H1 (cell line): Measurements from ENCODE around the gene FARS2. TPM values are rescaled to one million over a fixed set of nuclear protein-coding genes. Genes with fewer than 3 reads are reported as not detected.

Experiments used
- BRCA1 ChIP-seq: IDR thresholded peaks from 2 replicates; pipeline ENCODE4 v1.6.1; 2012; ENCODE audit warnings: low read depth, low read length, improper control_type of control experiment
- GABPA ChIP-seq: IDR thresholded peaks from 2 replicates; pipeline ENCODE4 v1.6.1; 2011; ENCODE audit warnings: mild to moderate bottlenecking, low read length, moderate library complexity, borderline replicate concordance; ENCODE audit not compliant: insufficient read depth
- PHF8 ChIP-seq: fragments of 200-600 bp; sonication (generic); conservative IDR thresholded peaks from 2 replicates; pipeline ENCODE4 v1.7.1; 2012; ENCODE audit warnings: low read depth, mild to moderate bottlenecking, inconsistent platforms, low read length, moderate library complexity
- SP1 ChIP-seq: IDR thresholded peaks from 2 replicates; pipeline ENCODE4 v1.6.1; 2011; ENCODE audit warnings: low read depth, low read length
- SUZ12 ChIP-seq: fragments of 200-600 bp; sonication (generic); IDR thresholded peaks from 2 replicates; pipeline ENCODE4 v1.6.1; 2012; ENCODE audit warnings: mild to moderate bottlenecking, inconsistent platforms, low read length, moderate library complexity, mixed read lengths
- polyA plus RNA-seq, 7 experiments: library from polyadenylated mRNA; depleted of rRNA in 3 of 7; stranded (reverse) in 5 of 7; unstranded in 2 of 7; fragments of >200 nt in 5 of 7; fragments of 200-250 nt in 2 of 7; gene quantifications; 1 replicate in 5 of 7; 2 replicates in 1 of 7; 4 replicates in 1 of 7; pipeline versions ENCODE4 v1.2.1 to v1.2.3, GENCODE V29; 2011 to 2013; ENCODE audit warnings: missing spikeins in 2 of 7, mixed read lengths in 2 of 7
- total RNA-seq: library from RNA; stranded (reverse); fragmentation: NEBNext Ultra II Directional; extraction: Animal tissue kit (Norgen Biotek cat#: 25700); gene quantifications from 2 replicates; pipeline ENCODE4 v1.2.1, GENCODE V29; 2021
- TF ChIP-seq, protein P1 (sequence below): fragments of 300-600 bp; sonication (generic); IDR thresholded peaks from 2 replicates; pipeline ENCODE4 v1.7.1; 2012; ENCODE audit warnings: low read length, moderate library complexity, mild to moderate bottlenecking, inconsistent platforms; ENCODE audit not compliant: insufficient replicate concordance
- TF ChIP-seq, protein P2 (sequence below): IDR thresholded peaks from 2 replicates; pipeline ENCODE4 v1.6.1; 2012; ENCODE audit warnings: low read length, inconsistent platforms
- TF ChIP-seq, protein P3 (sequence below): IDR thresholded peaks from 2 replicates; pipeline ENCODE4 v1.6.1; 2012; ENCODE audit warnings: inconsistent platforms

FARS2 gene
- total and polyA plus RNA-seq, 2 of the 8 experiments (the other 6 are each of a cell fraction or from before 2014, with no cell fraction given), result 11.7 to 14.4 TPM

DNA sequence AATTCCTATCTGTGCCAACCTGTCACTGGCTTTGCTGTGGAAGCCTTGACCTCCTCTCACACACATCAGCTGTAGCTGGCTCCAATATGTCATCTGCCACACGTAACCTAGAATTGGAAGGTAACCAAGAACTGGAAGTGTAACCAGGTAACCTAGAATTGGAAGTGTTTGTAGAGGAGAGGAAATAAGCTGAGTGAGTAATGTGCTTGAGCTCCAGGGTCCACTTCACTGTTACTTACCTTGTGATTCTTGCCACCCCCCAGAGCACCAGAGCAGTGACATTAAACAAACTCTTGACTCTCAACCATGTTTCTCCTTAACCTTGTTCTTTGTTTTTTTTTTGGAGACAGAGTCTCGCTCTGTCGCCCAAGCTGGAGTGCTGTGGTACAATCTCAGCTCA lies 394.9 kb downstream of the FARS2 start (continued):
- TF ChIP-seq, protein P1, sequence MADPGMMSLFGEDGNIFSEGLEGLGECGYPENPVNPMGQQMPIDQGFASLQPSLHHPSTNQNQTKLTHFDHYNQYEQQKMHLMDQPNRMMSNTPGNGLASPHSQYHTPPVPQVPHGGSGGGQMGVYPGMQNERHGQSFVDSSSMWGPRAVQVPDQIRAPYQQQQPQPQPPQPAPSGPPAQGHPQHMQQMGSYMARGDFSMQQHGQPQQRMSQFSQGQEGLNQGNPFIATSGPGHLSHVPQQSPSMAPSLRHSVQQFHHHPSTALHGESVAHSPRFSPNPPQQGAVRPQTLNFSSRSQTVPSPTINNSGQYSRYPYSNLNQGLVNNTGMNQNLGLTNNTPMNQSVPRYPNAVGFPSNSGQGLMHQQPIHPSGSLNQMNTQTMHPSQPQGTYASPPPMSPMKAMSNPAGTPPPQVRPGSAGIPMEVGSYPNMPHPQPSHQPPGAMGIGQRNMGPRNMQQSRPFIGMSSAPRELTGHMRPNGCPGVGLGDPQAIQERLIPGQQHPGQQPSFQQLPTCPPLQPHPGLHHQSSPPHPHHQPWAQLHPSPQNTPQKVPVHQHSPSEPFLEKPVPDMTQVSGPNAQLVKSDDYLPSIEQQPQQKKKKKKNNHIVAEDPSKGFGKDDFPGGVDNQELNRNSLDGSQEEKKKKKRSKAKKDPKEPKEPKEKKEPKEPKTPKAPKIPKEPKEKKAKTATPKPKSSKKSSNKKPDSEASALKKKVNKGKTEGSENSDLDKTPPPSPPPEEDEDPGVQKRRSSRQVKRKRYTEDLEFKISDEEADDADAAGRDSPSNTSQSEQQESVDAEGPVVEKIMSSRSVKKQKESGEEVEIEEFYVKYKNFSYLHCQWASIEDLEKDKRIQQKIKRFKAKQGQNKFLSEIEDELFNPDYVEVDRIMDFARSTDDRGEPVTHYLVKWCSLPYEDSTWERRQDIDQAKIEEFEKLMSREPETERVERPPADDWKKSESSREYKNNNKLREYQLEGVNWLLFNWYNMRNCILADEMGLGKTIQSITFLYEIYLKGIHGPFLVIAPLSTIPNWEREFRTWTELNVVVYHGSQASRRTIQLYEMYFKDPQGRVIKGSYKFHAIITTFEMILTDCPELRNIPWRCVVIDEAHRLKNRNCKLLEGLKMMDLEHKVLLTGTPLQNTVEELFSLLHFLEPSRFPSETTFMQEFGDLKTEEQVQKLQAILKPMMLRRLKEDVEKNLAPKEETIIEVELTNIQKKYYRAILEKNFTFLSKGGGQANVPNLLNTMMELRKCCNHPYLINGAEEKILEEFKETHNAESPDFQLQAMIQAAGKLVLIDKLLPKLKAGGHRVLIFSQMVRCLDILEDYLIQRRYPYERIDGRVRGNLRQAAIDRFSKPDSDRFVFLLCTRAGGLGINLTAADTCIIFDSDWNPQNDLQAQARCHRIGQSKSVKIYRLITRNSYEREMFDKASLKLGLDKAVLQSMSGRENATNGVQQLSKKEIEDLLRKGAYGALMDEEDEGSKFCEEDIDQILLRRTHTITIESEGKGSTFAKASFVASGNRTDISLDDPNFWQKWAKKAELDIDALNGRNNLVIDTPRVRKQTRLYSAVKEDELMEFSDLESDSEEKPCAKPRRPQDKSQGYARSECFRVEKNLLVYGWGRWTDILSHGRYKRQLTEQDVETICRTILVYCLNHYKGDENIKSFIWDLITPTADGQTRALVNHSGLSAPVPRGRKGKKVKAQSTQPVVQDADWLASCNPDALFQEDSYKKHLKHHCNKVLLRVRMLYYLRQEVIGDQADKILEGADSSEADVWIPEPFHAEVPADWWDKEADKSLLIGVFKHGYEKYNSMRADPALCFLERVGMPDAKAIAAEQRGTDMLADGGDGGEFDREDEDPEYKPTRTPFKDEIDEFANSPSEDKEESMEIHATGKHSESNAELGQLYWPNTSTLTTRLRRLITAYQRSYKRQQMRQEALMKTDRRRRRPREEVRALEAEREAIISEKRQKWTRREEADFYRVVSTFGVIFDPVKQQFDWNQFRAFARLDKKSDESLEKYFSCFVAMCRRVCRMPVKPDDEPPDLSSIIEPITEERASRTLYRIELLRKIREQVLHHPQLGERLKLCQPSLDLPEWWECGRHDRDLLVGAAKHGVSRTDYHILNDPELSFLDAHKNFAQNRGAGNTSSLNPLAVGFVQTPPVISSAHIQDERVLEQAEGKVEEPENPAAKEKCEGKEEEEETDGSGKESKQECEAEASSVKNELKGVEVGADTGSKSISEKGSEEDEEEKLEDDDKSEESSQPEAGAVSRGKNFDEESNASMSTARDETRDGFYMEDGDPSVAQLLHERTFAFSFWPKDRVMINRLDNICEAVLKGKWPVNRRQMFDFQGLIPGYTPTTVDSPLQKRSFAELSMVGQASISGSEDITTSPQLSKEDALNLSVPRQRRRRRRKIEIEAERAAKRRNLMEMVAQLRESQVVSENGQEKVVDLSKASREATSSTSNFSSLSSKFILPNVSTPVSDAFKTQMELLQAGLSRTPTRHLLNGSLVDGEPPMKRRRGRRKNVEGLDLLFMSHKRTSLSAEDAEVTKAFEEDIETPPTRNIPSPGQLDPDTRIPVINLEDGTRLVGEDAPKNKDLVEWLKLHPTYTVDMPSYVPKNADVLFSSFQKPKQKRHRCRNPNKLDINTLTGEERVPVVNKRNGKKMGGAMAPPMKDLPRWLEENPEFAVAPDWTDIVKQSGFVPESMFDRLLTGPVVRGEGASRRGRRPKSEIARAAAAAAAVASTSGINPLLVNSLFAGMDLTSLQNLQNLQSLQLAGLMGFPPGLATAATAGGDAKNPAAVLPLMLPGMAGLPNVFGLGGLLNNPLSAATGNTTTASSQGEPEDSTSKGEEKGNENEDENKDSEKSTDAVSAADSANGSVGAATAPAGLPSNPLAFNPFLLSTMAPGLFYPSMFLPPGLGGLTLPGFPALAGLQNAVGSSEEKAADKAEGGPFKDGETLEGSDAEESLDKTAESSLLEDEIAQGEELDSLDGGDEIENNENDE, result no peak
- TF ChIP-seq BRCA1 (no peak), GABPA (no peak), PHF8 (no peak), SP1 (no peak), SUZ12 (no peak)
- TF ChIP-seq, protein P2, sequence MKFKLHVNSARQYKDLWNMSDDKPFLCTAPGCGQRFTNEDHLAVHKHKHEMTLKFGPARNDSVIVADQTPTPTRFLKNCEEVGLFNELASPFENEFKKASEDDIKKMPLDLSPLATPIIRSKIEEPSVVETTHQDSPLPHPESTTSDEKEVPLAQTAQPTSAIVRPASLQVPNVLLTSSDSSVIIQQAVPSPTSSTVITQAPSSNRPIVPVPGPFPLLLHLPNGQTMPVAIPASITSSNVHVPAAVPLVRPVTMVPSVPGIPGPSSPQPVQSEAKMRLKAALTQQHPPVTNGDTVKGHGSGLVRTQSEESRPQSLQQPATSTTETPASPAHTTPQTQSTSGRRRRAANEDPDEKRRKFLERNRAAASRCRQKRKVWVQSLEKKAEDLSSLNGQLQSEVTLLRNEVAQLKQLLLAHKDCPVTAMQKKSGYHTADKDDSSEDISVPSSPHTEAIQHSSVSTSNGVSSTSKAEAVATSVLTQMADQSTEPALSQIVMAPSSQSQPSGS, result no peak
- TF ChIP-seq, protein P3, sequence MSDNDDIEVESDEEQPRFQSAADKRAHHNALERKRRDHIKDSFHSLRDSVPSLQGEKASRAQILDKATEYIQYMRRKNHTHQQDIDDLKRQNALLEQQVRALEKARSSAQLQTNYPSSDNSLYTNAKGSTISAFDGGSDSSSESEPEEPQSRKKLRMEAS, result no peak
- TF ChIP-seq, all 59 proteins: peak for 0
